CD4-positive, alpha-beta T cell treated with Interleukin-1 beta for 1 hour (primary cell): ENCODE results near the gene PMFBP1.

ENCODE experiments used
- DNase-seq, 2 donors: peaks; one replicate each; pipeline ENCODE4 v3.0.0-alpha.2; 2020 to 2022

PMFBP1 gene

DNA sequence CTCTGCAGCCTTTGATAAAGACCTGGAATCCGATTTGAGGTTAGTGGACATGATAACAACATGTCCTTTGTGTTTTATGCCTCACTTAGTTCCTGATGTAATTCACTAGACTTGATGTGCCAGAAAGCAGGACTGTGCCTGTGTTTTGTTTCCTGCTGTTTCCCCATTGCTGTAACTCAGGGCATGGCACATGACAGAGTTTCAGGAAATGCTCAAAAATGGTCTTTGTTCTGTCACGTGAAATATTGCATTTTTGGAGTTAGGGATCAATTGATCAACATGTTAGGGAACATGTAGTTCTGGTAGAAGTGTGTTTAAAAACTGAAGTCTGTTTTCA lies 45.6 kb downstream of the PMFBP1 start:
- DNase-seq = no peak

DNA sequence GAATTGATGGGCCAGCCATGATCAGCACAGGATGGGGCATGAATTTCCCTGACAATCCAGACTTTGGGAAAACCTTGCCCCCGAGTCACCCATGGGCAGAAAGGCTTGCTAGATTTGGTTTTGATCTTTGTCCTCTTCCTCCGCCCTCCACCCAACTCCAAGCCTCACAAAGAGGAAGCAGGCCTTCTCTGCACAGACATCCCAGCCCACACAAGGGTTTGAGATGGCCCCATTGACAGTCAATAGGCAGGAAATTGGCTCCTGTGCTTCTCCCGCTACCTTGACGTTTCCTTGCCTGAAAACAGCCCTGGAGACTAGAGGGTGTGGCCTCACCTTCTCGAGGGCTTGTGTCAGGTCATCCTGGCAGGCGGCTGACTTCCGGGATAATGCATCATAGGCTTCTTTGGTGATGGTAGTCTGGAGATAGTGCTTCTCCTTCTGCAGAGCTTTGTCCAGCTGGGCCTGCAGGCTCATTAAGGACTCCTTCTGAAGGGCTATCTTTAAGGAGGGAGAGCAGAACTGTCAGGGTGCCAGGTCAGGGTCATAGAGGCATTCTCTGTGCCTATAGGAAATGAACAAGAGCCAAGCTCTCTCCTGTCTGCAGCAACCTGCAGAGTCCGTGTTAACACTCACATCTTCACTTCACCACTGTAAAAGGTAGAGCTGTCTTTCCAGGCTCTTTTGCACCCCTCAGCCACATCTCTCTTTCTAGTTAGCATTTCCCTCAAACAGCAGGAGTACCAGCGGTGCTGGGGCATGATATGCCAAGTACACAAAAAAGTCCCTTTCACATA lies 46.1 kb downstream of the PMFBP1 start:
- no peak for DNase-seq

DNA sequence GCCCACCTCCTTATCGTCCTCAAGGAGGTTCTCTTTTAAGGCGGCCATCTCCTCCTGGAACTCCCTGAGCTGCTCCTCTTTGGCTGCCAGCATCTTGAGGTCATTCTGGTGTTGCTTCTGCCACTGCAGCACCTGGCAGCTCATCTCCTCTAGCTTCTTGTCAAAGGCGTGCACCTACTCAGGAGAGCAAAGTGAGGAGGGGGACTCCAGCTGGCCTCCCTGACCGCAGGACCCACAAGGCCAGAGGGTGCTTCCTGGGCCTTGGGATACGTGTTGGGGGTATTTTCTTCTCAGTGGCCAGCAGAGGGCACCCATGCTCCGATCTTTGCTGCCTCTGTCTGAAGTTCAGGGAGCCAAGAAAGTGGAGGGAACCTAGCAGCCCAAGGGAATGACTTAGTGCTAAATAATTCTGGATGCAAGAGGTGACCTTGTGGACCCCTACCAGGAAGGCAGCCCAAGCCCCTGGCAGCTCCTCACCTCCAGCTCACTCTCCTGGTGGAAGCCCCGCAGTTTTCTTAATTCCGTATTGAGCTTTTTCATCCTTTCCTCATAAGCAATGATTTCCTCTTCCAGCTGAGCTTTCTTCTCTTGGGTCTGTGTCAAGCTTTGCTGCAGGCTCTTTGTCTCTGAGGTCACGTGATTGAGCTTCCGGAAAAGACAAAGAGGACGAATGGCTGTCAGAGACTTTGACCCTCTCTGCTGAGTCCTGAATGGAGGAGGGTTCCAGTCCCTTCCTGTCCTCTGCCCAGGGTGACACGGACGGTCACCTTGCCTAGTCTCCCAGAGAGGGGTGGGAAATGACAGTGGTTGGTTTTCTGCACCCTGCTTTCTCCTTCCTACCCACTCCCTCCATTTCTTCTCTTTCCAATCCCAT lies 47.0 kb downstream of the PMFBP1 start:
- DNase-seq = peak; percentile 50 to 68

- DNase-seq = no peak
Observed at GRCh38 chr16:72124148-72124547, 47.8 kb downstream of the PMFBP1 start.

DNA sequence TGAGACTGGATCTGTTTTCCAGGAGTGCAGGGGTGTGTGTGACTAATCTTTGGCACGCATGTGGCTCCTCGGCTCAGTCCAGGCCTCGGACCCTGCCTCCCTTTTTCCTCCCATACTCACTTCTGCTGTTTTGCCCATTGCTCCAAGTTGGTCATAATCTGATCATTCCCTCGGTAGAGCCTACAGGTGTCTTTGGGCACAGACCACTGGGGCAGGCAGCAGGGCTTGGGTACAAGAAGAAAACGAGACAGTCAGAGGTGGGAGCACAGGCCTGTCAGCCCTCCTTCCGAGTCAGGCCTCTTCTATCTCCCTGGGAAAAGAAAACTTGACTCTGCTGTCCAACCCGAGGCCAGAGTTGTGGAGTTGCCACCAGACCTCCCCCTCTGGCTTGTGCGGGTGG lies 48.5 kb downstream of the PMFBP1 start:
- no peak for DNase-seq

DNA sequence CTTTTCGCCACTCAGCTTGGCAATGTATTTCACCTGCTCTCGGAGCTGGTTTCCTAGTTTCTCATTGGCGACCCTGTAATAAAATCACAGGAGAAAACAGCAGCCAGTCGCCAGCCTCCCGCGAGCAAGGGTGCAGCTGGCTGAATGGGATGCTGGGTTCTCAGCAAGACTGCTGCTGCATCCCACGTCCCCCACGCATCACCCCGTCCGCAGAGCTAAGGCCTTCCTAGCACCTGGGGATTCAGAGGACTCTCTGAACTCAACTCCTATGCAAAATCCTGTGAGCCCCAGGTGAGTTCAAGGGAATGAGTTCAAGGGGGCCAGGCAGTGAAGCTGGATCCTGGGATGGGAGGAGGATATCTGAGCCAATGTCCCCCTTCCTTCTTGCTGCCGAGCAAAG lies 49.0 kb downstream of the PMFBP1 start:
- DNase-seq = no peak

- no peak for DNase-seq
Observed at GRCh38 chr16:72122308-72122707, 49.6 kb downstream of the PMFBP1 start.

GRCh38 chr16:72120026-72120425 lies 51.9 kb downstream of the PMFBP1 start:
- no peak for DNase-seq

DNA sequence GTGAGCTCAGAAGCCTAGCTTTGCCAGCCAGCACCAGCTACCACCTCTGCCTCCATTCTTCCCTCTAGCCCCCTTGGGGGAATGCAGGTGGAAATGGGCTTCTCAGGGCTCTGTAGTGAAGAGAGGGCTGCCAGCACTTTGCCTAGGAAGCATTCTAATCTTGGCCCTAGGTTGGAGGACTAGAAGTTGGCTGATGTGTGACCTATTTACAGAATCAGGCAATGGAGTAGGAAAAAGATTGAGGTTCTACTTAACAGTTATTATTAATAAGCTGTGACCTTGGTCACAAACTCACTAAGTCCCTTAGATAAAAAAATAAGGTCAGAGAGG lies 58.4 kb downstream of the PMFBP1 start:
- DNase-seq = no peak

DNA sequence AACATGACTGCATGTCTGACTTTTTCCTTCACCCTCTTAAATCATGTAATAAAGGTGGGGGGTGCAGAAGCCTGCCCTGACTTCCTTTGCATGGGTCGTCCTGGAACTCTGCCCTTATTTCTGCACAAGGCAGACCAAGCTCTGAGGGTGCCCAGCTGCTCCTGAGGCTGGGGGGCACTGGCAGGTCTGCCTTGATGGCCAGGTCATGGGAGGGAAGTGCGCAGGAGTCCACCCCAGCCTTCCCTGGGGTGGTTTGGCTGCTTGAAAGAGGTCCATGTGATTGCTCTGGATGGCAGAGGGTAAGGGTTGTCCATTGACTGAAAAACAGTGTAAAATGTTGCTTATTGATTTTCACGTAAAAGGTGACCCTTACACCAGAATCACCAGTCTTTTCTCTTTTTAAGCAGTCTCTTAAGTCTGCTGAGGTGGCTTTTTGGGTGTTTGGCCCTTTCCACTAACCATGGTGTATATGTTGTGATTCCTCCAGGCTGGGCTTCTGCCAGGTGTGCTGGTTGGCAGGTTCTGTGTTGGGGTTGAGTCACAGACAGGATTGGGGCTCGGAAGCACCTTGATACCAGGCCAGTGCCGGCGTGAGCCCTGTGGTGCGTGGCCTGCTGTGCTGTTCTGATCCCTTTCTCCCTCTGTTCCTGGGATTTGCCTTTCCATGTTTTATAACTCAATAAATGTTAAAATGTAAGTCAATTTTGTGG lies 58.9 kb downstream of the PMFBP1 start:
- DNase-seq = no peak

DNA sequence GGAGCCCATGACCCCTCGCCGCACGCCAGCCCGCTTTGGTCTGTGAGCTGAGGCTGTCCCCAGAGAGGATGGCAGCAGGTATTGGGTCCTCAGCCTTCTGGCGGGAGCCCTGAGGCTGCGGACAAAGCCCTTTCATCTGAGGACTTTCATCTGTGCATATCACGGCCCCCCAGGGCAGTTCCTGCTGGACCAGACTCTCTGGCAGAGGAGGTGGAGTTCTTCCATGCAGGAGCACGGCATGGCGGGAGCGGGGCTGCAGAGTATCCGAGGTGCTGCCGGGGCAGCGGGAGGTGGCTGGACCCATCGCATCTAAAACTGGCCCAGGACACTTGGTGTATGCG lies 59.5 kb downstream of the PMFBP1 start:
- no peak for DNase-seq

DNA sequence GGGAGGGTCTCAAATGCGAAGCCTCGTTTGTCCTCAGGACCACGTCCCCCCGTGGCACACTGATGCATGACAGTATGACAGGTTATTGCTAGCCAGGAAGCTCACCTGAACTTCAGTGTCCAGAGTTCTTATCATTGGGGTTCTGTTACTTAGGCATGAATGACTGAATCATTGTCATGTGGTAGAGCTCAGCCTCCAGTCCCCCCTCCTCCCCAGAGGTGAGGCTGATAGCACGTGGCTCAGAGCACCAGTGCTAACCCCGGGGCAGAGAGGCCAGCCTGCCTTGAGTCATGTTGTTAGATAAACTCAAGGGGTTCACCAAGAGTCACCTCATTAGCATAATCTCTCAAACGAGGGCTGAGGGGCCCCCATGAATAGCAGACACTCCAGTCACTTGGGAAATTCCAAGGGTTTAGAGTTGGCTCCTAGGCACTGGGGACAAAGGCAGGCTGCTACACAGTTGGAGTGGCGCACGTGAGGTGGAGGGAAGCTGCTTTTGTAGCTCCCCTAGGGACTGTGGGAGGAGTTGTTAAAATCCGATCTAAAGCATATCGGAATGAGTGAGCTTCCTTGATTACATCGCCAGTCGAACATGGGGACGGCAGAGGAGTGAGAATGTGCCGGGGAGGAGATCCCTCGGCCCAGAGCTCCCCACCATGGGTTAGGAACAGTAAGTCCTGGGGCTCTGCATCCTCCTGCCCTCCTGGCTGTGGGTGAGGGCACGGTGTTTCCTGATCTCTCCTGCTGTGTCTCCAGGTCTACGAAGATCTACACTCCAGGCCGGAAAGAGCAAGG lies 60.1 kb downstream of the PMFBP1 start:
- no peak for DNase-seq

DNA sequence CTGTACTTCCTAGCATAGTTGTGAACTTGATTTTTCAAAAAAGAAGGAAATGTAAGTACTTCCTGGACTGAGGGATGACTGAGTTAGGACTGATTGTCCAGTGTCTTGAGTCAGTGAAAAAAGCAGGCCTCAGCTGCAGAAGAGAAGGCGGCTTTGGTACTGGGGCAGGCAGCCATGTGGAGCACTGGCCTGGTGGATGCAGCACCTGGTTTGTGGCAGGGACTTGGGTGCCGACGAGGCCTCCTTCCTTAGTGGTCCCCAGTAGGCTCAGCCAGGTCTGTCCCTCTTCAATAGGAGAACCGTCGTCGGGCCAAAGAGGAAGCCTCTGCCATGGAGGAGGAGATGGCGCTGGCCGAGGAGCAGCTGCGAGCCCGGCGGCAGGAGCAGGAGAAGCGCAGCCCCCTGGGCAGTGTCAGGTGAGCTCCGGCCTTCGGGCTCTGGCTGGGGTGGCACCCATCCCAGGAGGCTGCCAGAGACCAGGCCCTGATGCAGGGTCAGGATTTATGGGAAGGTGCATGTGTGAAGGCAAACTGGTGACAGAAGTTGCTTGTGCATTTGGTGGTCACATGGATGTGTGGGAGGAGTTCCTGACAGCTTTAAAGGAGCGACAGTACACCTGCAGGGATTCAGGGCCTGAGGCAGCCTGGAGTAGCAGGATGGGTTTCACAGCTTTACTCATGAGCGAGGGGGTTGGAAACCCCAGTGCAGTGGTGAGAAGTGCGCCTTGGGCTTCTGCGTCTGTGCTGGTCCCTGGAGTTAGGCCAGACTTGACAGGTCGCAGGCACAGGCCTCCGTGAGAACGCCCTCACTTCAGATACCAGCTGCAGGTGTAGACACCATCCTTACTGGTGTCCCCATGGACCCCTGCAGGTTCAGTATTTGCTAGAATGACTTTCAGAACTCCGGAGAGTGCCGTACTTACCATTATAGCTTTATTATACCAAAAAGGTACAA lies 61.0 kb downstream of the PMFBP1 start:
- no peak for DNase-seq

DNA sequence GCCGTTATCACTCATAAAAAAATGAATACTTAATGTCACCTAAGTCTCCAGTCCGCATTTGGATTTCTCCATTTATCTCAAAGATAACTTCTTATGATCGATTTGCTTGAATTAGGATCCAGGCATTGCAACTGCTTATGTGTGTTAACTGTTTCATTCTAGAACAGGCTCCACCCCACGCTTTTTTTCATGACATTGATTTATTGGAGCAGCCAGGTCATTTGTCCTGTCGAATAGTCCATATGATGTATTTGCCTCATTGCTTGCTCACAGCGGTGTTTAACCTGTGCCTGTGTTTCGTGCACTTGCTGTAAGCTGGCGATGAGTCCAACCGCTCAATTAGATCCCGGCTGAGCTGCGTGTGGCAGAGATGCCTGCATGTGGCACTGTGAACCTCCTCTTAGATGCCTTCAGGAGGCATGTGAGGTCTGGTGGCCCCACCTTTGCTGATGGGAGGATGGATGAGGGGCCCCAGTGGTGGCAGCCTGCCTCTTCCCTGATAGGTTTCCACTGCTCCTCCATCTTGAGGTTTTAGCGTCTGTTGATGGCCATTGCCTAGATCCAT lies 61.9 kb downstream of the PMFBP1 start:
- DNase-seq = no peak

DNA sequence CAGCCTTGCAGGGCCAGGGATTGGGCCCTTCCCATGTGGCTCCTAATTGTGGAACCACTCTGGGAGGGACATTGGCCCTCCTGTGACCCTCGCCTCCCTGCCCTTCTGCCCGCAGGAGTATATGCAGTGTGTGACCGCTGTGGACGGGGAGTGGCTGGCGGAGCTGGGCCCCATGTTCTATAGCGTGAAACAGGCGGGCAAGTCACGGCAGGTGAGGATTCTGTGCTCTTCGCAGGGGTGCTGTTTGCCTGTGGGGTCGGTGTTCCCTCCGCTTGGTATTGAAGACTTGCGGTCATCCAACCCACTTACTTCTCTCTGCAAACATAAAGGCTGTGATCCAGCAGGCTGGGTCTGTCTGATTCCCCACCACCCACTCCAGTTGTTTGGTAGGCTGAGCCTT lies 62.7 kb downstream of the PMFBP1 start:
- DNase-seq = no peak

- DNase-seq = no peak
Observed at GRCh38 chr16:72108353-72109102, 63.4 kb downstream of the PMFBP1 start.

- DNase-seq = no peak
Observed at GRCh38 chr16:72107371-72107770, 64.6 kb downstream of the PMFBP1 start.

- no peak for DNase-seq
Observed at GRCh38 chr16:72105978-72106377, 66.0 kb downstream of the PMFBP1 start.

GRCh38 chr16:72104905-72105304 lies 67.0 kb downstream of the PMFBP1 start:
- no peak for DNase-seq

GRCh38 chr16:72101195-72101594 lies 70.8 kb downstream of the PMFBP1 start:
- DNase-seq = no peak

- DNase-seq = peak; percentile 43 to 54
Observed at GRCh38 chr16:72099377-72099818, 72.6 kb downstream of the PMFBP1 start.
